ENCODE results near the gene GNG2. TPM values are rescaled to one million over a fixed set of nuclear protein-coding genes. Genes with fewer than 3 reads are reported as not detected.

GNG2 gene
- total RNA-seq, 1 experiment from 2014 or later, result 0.23 TPM

GRCh38 chr14:51822499-51822898 lies 37.9 kb upstream of the GNG2 start:
- H3K27me3 ChIP-seq (ENCODE audit: control insufficient read depth, insufficient read depth, low read length), result no peaks in the 10 kb centered on the region; the same call in 1 of the 2 replicates
- H3K27ac ChIP-seq (ENCODE audit: low read length), result no peak overlapping the region
- no TSS peak for BruUV-seq (replicated peaks)
- DNase-seq (ENCODE audit: low read depth, low spot score), result no peak
- no peak overlapping the region for H3K4me3 ChIP-seq (ENCODE audit: low read depth in 2 of 2, low read length in 2 of 2)
- TF ChIP-seq REST (IDR thresholded peaks at IDR 0.05; ENCODE audit: insufficient read depth in 1 of 2, low read depth in 2 of 2, low read length in 1 of 2) (no peak), SIN3A (IDR thresholded peaks at IDR 0.05; ENCODE audit: borderline replicate concordance, insufficient read depth, low read depth, low read length) (no peak), CTCF (IDR thresholded peaks at IDR 0.05) (no peak), POLR2AphosphoS5 (IDR thresholded peaks at IDR 0.05; ENCODE audit: low read depth, low read length) (no peak), TCF7L2 (IDR thresholded peaks at IDR 0.05; ENCODE audit: low read depth, low read length) (no peak)
- ChIA-PET POLR2A (no interaction called here), CTCF (no interaction called here)
- H3K36me3 ChIP-seq (ENCODE audit: control insufficient read depth, insufficient read depth, low read length), result no peaks in the 10 kb centered on the region
- H3K4me1 ChIP-seq (ENCODE audit: control insufficient read depth, insufficient read depth, low read length), result no peaks in the 10 kb centered on the region
- ATAC-seq, result no peak
- intact Hi-C loops (cut with micrococcal nuclease; ENCODE audit: unreplicated experiment) (no loop called here), in situ Hi-C loops (cut with HindIII; ENCODE audit: low pct_unique_long_range_greater_than_20kb, low sequenced_read_pairs) (no loop called here)
- no peaks in the 10 kb centered on the region for H3K9me3 ChIP-seq (ENCODE audit: control insufficient read depth, insufficient read depth, low read depth, low read length)

- DNase-seq (ENCODE audit: low read depth, low spot score) (no peak), ATAC-seq (no peak)
- no peak for TF ChIP-seq SIN3A (IDR thresholded peaks at IDR 0.05; ENCODE audit: borderline replicate concordance, insufficient read depth, low read depth, low read length)
- no peak for TF ChIP-seq TCF7L2 (IDR thresholded peaks at IDR 0.05; ENCODE audit: low read depth, low read length)
- no peak for TF ChIP-seq CTCF (IDR thresholded peaks at IDR 0.05)
- TF ChIP-seq POLR2AphosphoS5 (IDR thresholded peaks at IDR 0.05; ENCODE audit: low read depth, low read length), result no peak
- no peak for TF ChIP-seq REST (IDR thresholded peaks at IDR 0.05; ENCODE audit: insufficient read depth in 1 of 2, low read depth in 2 of 2, low read length in 1 of 2)
- no TSS peak for BruUV-seq (replicated peaks)
- ChIA-PET CTCF (no interaction called here), POLR2A (no interaction called here)
- Histone ChIP-seq H3K9me3 (ENCODE audit: control insufficient read depth, insufficient read depth, low read depth, low read length) (no peaks in the 10 kb centered on the region), H3K4me3 (ENCODE audit: low read depth in 2 of 2, low read length in 2 of 2) (no peak overlapping the region), H3K36me3 (ENCODE audit: control insufficient read depth, insufficient read depth, low read length) (no peaks in the 10 kb centered on the region), H3K4me1 (ENCODE audit: control insufficient read depth, insufficient read depth, low read length) (no peaks in the 10 kb centered on the region), H3K27me3 (ENCODE audit: control insufficient read depth, insufficient read depth, low read length) (no peaks in the 10 kb centered on the region; the same call in 1 of the 2 replicates), H3K27ac (ENCODE audit: low read length) (no peak overlapping the region)
- intact Hi-C loops (cut with micrococcal nuclease; ENCODE audit: unreplicated experiment) (no loop called here), in situ Hi-C loops (cut with HindIII; ENCODE audit: low pct_unique_long_range_greater_than_20kb, low sequenced_read_pairs) (no loop called here)
Measured at GRCh38 chr14:51823706-51824105, 36.7 kb upstream of the GNG2 start.

All from Panc1 (cell line).